GM12878 (cell line): Measurements from ENCODE around the gene ACACA. TPM values are rescaled to one million over a fixed set of nuclear protein-coding genes. Genes with fewer than 3 reads are reported as not detected.

Experiments
- ATAC-seq: fragments of 200-7000 bp; cut with Tn5 transposase; 3 replicates; pipeline ENCODE4 v1.9.1; 2020; ENCODE audit warnings: mild to moderate bottlenecking, moderate library complexity
- BruUV-seq: library from RNA; stranded (reverse); fragments of 400-500 nt; replicated peaks from 2 replicates; lab custom pipeline; 2021; lab: Mats Ljungman, UMichigan
- CTCF ChIA-PET: fragments of 300-600 bp; sonication (Branson Sonifier 250); formaldehyde crosslinking; extraction: SDS; loops from one replicate; lab custom pipeline; 2021; ENCODE audit warnings: inconsistent platforms; lab: Yijun Ruan, JAX
- POLR2A ChIA-PET: fragments of 350-600 bp; formaldehyde crosslinking; extraction: SDS; loops from one replicate; lab custom pipeline; 2021; ENCODE audit warnings: inconsistent platforms; lab: Charles Lee
- RAD21 ChIA-PET: fragments of 300-600 bp; sonication (Branson Sonifier 250); formaldehyde crosslinking; loops from one replicate; lab custom pipeline; 2023; ENCODE audit warnings: antibody characterized with exemption; ENCODE audit not compliant: unreplicated experiment; lab: Charles Lee
- SMC1A ChIA-PET: fragments of 300-600 bp; sonication (Branson Sonifier 250); formaldehyde crosslinking; loops from one replicate; lab custom pipeline; 2023; ENCODE audit not compliant: unreplicated experiment, uncharacterized antibody; lab: Charles Lee
- DNase-seq: peaks from one replicate; pipeline ENCODE4 v3.0.0-alpha.2; 2011; ENCODE audit warnings: low read depth, low spot score
- FAIRE-seq: peaks from 3 replicates; lab custom pipeline; 2011; peaks lifted over from hg19 to GRCh38; lab: Jason Lieb, UNC
- H2AFZ ChIP-seq: 2 replicates; pipeline ENCODE4 v1.6.0; 2011; ENCODE audit warnings: low read depth, low read length, control low read depth; ENCODE audit not compliant: control insufficient read depth
- H3K27ac ChIP-seq: 2 replicates; pipeline ENCODE4 v1.5.1; 2011; ENCODE audit warnings: control low read depth; ENCODE audit not compliant: control insufficient read depth, insufficient read depth
- H3K27me3 ChIP-seq, 2 experiments: replicated peaks in 1 of 2; 2 replicates each; pipeline versions ENCODE4 v1.6.0 to v1.6.1; 2011; ENCODE audit warnings: low read length in 1 of 2; ENCODE audit not compliant: control insufficient read depth in 2 of 2, insufficient read depth in 2 of 2
- H3K36me3 ChIP-seq, 2 experiments: 2 replicates each; pipeline ENCODE4 v1.5.1; 2011; ENCODE audit warnings: low read length in 1 of 2; ENCODE audit not compliant: control insufficient read depth in 2 of 2, insufficient read depth in 2 of 2
- H3K4me1 ChIP-seq: 2 replicates; pipeline ENCODE4 v1.6.1; 2011; ENCODE audit warnings: mild to moderate bottlenecking, low read length, moderate library complexity, mixed read lengths; ENCODE audit not compliant: control insufficient read depth, insufficient read depth
- H3K4me2 ChIP-seq: 2 replicates; pipeline ENCODE4 v1.6.0; 2011; ENCODE audit warnings: control low read depth; ENCODE audit not compliant: control insufficient read depth, insufficient read depth
- H3K4me3 ChIP-seq: fragments of 200-600 bp; sonication (generic); 2 replicates; pipeline ENCODE4 v1.5.1; 2016
- H3K79me2 ChIP-seq: 2 replicates; pipeline ENCODE4 v1.6.0; 2011; ENCODE audit warnings: low read length; ENCODE audit not compliant: control insufficient read depth, insufficient read depth
- H3K9ac ChIP-seq: 2 replicates; pipeline ENCODE4 v1.8.0; 2011; ENCODE audit warnings: low read length, control low read depth, mixed read lengths; ENCODE audit not compliant: control insufficient read depth, insufficient read depth
- H3K9me3 ChIP-seq: replicated peaks from 3 replicates; pipeline ENCODE4 v1.5.1; 2011; ENCODE audit warnings: mild to moderate bottlenecking, low read length; ENCODE audit not compliant: control insufficient read depth, insufficient read depth
- H4K20me1 ChIP-seq: 2 replicates; pipeline ENCODE4 v1.6.0; 2011; ENCODE audit not compliant: control insufficient read depth, insufficient read depth
- CEBPB ChIP-seq, 2 experiments: fragments of 150-350 bp in 1 of 2; IDR thresholded peaks; 2 replicates each; pipeline ENCODE4 v1.6.1; 2012 to 2014; ENCODE audit warnings: low read depth in 2 of 2, low read length in 2 of 2, borderline replicate concordance in 1 of 2, inconsistent platforms in 1 of 2
- JUNB ChIP-seq: IDR thresholded peaks from 2 replicates; pipeline ENCODE4 v1.6.1; 2016; ENCODE audit warnings: antibody characterized with exemption, mild to moderate bottlenecking
- NFXL1 ChIP-seq: fragments of 450-650 bp; IDR thresholded peaks from 2 replicates; pipeline ENCODE4 v1.6.1; 2017; ENCODE audit warnings: antibody characterized with exemption, mild to moderate bottlenecking, borderline replicate concordance
- SIX5 ChIP-seq: IDR thresholded peaks from 2 replicates; pipeline ENCODE4 v1.6.1; 2011; ENCODE audit warnings: mild to moderate bottlenecking, low read depth, low read length, moderate library complexity; ENCODE audit not compliant: severe bottlenecking
- TAF1 ChIP-seq: IDR thresholded peaks from 2 replicates; pipeline ENCODE4 v1.6.1; 2011; ENCODE audit warnings: mild to moderate bottlenecking, low read depth, low read length, borderline replicate concordance
- ZSCAN29 ChIP-seq: fragments of 450-650 bp; IDR thresholded peaks from 2 replicates; pipeline ENCODE4 v1.6.1; 2017; ENCODE audit warnings: mild to moderate bottlenecking, moderate library complexity
- WGBS: methylation state at CpG from one replicate; pipeline ENCODE4 v1.1.6; 2016; ENCODE audit warnings: low lambda C conversion rate; ENCODE audit not compliant: insufficient replicate concordance, insufficient coverage; ENCODE audit errors: missing lambda C conversion rate; 5-methylcytosine and 5-hydroxymethylcytosine counted together
- in situ Hi-C: fragments of 300-500 bp; cut with MboI; formaldehyde crosslinking; loops from 9 replicates; pipeline ENCODE4 v1.14.3; 2018; ENCODE audit warnings: mixed read lengths
- intact Hi-C: fragments of 100-400 bp; cut with micrococcal nuclease; formaldehyde crosslinking; loops from one replicate; pipeline ENCODE4 v1.14.2; 2022; ENCODE audit not compliant: unreplicated experiment
- polyA plus RNA-seq, 11 experiments: library from polyadenylated mRNA; depleted of rRNA in 4 of 11; unstranded in 6 of 11; stranded (reverse) in 5 of 11; fragments of >200 nt; fragmentation: Nextera tagmentation in 4 of 11; fragmentation: Illumina TruSeq in 1 of 11; extraction: Ambion mirVana in 4 of 11; extraction: Trizol in 1 of 11; gene quantifications; 1 replicate in 1 of 11; 2 replicates in 10 of 11; pipeline versions ENCODE4 v1.2.1 to v1.2.3, GENCODE V29; 2011 to 2016; ENCODE audit warnings: inconsistent platforms in 2 of 11, missing spikeins in 2 of 11, low read depth in 1 of 11
- total RNA-seq, 4 experiments: library from RNA; depleted of rRNA in 3 of 4; stranded (reverse); fragments of >200 nt in 3 of 4; fragmentation: Illumina TruSeq in 1 of 4; extraction: Trizol in 1 of 4; gene quantifications; 2 replicates each; pipeline versions ENCODE4 v1.2.1 to v1.2.3, GENCODE V29; 2013 to 2021
- TF ChIP-seq, protein P1 (sequence below): fragments of 450-650 bp; formaldehyde crosslinking; IDR thresholded peaks from 2 replicates; pipeline ENCODE4 v1.4.0; 2022; ENCODE audit warnings: mild to moderate bottlenecking, moderate library complexity
- TF ChIP-seq, protein P2 (sequence below): fragments of 150-350 bp; IDR thresholded peaks from 2 replicates; pipeline ENCODE4 v1.6.1; 2014; ENCODE audit warnings: mild to moderate bottlenecking, low read depth, low read length

ACACA gene
- total and polyA plus RNA-seq, 10 of the 15 experiments (the other 5 are each of a cell fraction or from before 2014, with no cell fraction given) = 12.9 to 74.2 (median 32.0) TPM

DNA sequence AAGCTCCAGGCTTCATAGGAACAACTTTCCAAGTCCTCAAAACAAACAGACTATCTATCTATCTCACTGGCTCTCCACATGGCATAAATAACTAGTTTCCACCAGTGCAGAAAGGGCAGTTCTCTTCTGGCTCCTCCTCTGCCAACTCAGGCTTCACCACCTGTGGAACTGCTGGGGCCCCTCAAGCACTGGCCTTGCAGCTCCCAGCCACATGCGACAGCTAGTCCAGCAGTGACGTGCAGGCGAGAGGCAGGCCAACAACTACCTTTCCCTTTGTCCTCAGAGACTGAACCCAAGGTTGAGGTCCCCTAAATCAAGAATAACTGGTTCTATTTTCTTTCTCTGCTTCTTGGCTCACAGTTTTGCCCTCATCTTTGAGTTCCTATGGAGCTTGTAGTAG lies 320.3 kb downstream of the ACACA start:
- no peak overlapping the region for H2AFZ ChIP-seq
- ChIA-PET RAD21 (no interaction called here), POLR2A (no interaction called here), SMC1A (no interaction called here), CTCF (interaction anchor here (0.9 to 1.5 kb wide), 2 partner anchors 12 to 38 kb away, joined by 3 to 5 read pairs; no protein-coding TSS in a partner anchor)
- H3K79me2 ChIP-seq = no peaks in the 10 kb centered on the region
- BruUV-seq = no TSS peak
- in situ Hi-C loops = no loop called here
- WGBS = 97% methylated on average over 3 of the region's 3 CpGs
- no peaks in the 10 kb centered on the region for H3K27me3 ChIP-seq
- H3K4me1 ChIP-seq = peaks cover 9% of the 10 kb centered on the region
- H3K4me3 ChIP-seq = no peak overlapping the region
- H4K20me1 ChIP-seq = no peaks in the 10 kb centered on the region
- intact Hi-C loops = no loop called here
- DNase-seq (no peak), FAIRE-seq (no peak), ATAC-seq (no peak)
- TF ChIP-seq TAF1 (no peak), SIX5 (no peak), CEBPB (IDR thresholded peaks at IDR 0.05; ENCODE audit: borderline replicate concordance in 1 of 2, low read depth in 2 of 2, low read length in 2 of 2) (no peak), ZSCAN29 (no peak), NFXL1 (no peak), JUNB (no peak)
- TF ChIP-seq, protein P1, sequence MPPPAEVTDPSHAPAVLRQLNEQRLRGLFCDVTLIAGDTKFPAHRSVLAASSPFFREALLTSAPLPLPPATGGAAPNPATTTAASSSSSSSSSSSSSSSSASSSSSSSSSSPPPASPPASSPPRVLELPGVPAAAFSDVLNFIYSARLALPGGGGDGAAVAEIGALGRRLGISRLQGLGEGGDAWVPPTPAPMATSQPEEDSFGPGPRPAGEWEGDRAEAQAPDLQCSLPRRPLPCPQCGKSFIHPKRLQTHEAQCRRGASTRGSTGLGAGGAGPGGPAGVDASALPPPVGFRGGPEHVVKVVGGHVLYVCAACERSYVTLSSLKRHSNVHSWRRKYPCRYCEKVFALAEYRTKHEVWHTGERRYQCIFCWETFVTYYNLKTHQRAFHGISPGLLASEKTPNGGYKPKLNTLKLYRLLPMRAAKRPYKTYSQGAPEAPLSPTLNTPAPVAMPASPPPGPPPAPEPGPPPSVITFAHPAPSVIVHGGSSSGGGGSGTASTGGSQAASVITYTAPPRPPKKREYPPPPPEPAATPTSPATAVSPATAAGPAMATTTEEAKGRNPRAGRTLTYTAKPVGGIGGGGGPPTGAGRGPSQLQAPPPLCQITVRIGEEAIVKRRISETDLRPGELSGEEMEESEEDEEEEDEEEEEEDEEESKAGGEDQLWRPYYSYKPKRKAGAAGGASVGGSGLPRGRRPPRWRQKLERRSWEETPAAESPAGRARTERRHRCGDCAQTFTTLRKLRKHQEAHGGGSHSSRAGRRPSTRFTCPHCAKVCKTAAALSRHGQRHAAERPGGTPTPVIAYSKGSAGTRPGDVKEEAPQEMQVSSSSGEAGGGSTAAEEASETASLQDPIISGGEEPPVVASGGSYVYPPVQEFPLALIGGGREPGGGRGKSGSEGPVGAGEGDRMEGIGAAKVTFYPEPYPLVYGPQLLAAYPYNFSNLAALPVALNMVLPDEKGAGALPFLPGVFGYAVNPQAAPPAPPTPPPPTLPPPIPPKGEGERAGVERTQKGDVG = no peak
- TF ChIP-seq, protein P2, sequence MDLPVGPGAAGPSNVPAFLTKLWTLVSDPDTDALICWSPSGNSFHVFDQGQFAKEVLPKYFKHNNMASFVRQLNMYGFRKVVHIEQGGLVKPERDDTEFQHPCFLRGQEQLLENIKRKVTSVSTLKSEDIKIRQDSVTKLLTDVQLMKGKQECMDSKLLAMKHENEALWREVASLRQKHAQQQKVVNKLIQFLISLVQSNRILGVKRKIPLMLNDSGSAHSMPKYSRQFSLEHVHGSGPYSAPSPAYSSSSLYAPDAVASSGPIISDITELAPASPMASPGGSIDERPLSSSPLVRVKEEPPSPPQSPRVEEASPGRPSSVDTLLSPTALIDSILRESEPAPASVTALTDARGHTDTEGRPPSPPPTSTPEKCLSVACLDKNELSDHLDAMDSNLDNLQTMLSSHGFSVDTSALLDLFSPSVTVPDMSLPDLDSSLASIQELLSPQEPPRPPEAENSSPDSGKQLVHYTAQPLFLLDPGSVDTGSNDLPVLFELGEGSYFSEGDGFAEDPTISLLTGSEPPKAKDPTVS = no peak
- H3K27ac ChIP-seq = no peak overlapping the region
- peaks cover 10 to 12% of the 10 kb centered on the region in 2 experiments; a peak in 2 of 4 replicates for H3K36me3 ChIP-seq
- H3K9me3 ChIP-seq = no peaks in the 10 kb centered on the region
- no peak overlapping the region for H3K4me2 ChIP-seq
- H3K9ac ChIP-seq = no peak overlapping the region
